ENCODE data around the gene ZNF865.

DNA sequence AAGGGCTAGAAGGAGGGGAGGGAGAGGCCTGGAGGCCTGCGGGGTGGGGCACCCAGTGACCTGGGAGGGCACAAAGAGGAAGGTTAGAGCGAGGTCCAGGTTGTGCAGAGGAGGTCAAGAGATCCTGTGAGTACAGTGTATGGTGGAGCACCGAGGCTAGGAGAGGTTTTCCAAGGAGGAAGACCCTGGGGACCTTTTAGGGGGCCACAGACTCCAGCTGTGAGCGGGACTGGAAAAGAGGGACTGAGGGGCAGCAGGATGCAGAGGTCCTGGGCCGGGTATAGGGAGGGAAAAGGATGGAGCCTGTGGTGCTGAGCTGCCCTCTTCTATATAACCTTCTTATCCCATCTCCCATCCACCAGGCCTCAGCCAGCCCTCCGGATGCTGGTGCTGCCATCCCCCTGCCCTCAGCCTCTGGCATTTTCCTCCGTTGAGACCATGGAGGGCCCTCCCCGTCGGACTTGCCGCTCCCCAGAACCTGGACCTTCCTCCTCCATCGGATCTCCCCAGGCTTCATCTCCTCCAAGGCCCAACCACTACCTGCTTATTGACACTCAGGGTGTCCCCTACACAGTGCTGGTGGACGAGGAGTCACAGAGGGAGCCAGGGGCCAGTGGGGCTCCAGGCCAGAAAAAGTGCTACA, 38.9 kb downstream of the ZNF865 start:
- TF ChIP-seq, protein P1, sequence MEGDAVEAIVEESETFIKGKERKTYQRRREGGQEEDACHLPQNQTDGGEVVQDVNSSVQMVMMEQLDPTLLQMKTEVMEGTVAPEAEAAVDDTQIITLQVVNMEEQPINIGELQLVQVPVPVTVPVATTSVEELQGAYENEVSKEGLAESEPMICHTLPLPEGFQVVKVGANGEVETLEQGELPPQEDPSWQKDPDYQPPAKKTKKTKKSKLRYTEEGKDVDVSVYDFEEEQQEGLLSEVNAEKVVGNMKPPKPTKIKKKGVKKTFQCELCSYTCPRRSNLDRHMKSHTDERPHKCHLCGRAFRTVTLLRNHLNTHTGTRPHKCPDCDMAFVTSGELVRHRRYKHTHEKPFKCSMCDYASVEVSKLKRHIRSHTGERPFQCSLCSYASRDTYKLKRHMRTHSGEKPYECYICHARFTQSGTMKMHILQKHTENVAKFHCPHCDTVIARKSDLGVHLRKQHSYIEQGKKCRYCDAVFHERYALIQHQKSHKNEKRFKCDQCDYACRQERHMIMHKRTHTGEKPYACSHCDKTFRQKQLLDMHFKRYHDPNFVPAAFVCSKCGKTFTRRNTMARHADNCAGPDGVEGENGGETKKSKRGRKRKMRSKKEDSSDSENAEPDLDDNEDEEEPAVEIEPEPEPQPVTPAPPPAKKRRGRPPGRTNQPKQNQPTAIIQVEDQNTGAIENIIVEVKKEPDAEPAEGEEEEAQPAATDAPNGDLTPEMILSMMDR (conservative IDR thresholded peaks at IDR 0.05 in 1 of 2, IDR thresholded peaks at IDR 0.05 in 1 of 2; ENCODE audit: low read depth in 1 of 2, low read length in 2 of 2): no peak
- no peak for TF ChIP-seq EZH2 (IDR thresholded peaks at IDR 0.05; ENCODE audit: low read length, missing control alignments)

Data from fibroblast of lung (primary cell).